Neural progenitor cell (in vitro differentiated cells): ENCODE data around the gene TMEM242. TPM values are rescaled to one million over a fixed set of nuclear protein-coding genes. Genes with fewer than 3 reads are reported as not detected.

ENCODE experiments used
- DNase-seq: peaks from one replicate; pipeline ENCODE4 v3.0.0-alpha.2; 2016; ENCODE audit warnings: low spot score
- H2AFZ ChIP-seq: fragments of 200-600 bp; sonication (generic); replicated peaks from 2 replicates; pipeline ENCODE4 v1.6.1; 2016; ENCODE audit warnings: antibody characterized with exemption
- H3F3A ChIP-seq: fragments of 200-600 bp; sonication (generic); 2 replicates; pipeline ENCODE4 v1.6.1; 2016; ENCODE audit warnings: antibody characterized with exemption, low read depth
- H3K27ac ChIP-seq: fragments of 200-600 bp; sonication (generic); 2 replicates; pipeline ENCODE4 v1.5.1; 2016; ENCODE audit warnings: mild to moderate bottlenecking
- H3K27me3 ChIP-seq: fragments of 200-600 bp; sonication (generic); 2 replicates; pipeline ENCODE4 v1.6.1; 2016; ENCODE audit warnings: mild to moderate bottlenecking, moderate library complexity
- H3K36me3 ChIP-seq: fragments of 200-600 bp; sonication (generic); 2 replicates; pipeline ENCODE4 v1.5.1; 2016
- H3K4me1 ChIP-seq: fragments of 200-600 bp; sonication (generic); 2 replicates; pipeline ENCODE4 v1.6.1; 2016; ENCODE audit warnings: mixed run types
- H3K4me2 ChIP-seq: fragments of 200-600 bp; sonication (generic); 2 replicates; pipeline ENCODE4 v1.6.1; 2016
- H3K4me3 ChIP-seq: fragments of 200-600 bp; sonication (generic); 2 replicates; pipeline ENCODE4 v1.5.1; 2016
- H3K79me2 ChIP-seq: fragments of 200-600 bp; sonication (generic); 2 replicates; pipeline ENCODE4 v1.6.1; 2016; ENCODE audit warnings: low read depth
- H3K9ac ChIP-seq: fragments of 200-600 bp; sonication (generic); 2 replicates; pipeline ENCODE4 v1.6.1; 2016
- H3K9me3 ChIP-seq: fragments of 200-600 bp; sonication (generic); 2 replicates; pipeline ENCODE4 v1.5.1; 2016; ENCODE audit warnings: low read depth
- H4K20me1 ChIP-seq: fragments of 200-600 bp; sonication (generic); 2 replicates; pipeline ENCODE4 v1.6.1; 2016; ENCODE audit warnings: low read depth
- H3K27ac Mint-ChIP-seq: 3 replicates; pipeline ENCODE4 v1.8.0; 2021; ENCODE audit warnings: mixed read lengths
- H3K27me3 Mint-ChIP-seq: 2 replicates; pipeline ENCODE4 v1.8.0; 2022; ENCODE audit warnings: low read depth, mild to moderate bottlenecking, inconsistent platforms, moderate library complexity, mixed read lengths; ENCODE audit not compliant: insufficient read depth
- H3K36me3 Mint-ChIP-seq: 3 replicates; pipeline ENCODE4 v1.8.0; 2021; ENCODE audit warnings: mixed read lengths
- H3K4me1 Mint-ChIP-seq: 3 replicates; pipeline ENCODE4 v1.8.0; 2021; ENCODE audit warnings: mixed read lengths
- H3K4me3 Mint-ChIP-seq: 3 replicates; pipeline ENCODE4 v1.8.0; 2021; ENCODE audit warnings: mild to moderate bottlenecking, moderate library complexity, mixed read lengths
- H3K9me3 Mint-ChIP-seq: 3 replicates; pipeline ENCODE4 v1.8.0; 2020; ENCODE audit warnings: mixed read lengths
- EZH2 ChIP-seq: fragments of 200-600 bp; sonication (generic); IDR thresholded peaks from 2 replicates; pipeline ENCODE4 v1.6.1; 2017; ENCODE audit warnings: antibody characterized with exemption, mild to moderate bottlenecking, moderate library complexity
- EZH2phosphoT487 ChIP-seq: fragments of 200-600 bp; sonication (generic); IDR thresholded peaks from 2 replicates; pipeline ENCODE4 v1.6.1; 2017; ENCODE audit warnings: antibody characterized with exemption
- total RNA-seq: library from RNA; depleted of rRNA; stranded (reverse); fragments of >200 nt; gene quantifications from 2 replicates; pipeline ENCODE4 v1.2.3, GENCODE V29; 2015; ENCODE audit warnings: low replicate concordance
- TF ChIP-seq, protein P1 (sequence below): fragments of 200-600 bp; sonication (generic); IDR thresholded peaks from 2 replicates; pipeline ENCODE4 v1.5.1; 2017; ENCODE audit warnings: antibody characterized with exemption, mild to moderate bottlenecking

TMEM242 gene
- total RNA-seq, 1 donor from 2014 or later: 9.9 TPM

DNA sequence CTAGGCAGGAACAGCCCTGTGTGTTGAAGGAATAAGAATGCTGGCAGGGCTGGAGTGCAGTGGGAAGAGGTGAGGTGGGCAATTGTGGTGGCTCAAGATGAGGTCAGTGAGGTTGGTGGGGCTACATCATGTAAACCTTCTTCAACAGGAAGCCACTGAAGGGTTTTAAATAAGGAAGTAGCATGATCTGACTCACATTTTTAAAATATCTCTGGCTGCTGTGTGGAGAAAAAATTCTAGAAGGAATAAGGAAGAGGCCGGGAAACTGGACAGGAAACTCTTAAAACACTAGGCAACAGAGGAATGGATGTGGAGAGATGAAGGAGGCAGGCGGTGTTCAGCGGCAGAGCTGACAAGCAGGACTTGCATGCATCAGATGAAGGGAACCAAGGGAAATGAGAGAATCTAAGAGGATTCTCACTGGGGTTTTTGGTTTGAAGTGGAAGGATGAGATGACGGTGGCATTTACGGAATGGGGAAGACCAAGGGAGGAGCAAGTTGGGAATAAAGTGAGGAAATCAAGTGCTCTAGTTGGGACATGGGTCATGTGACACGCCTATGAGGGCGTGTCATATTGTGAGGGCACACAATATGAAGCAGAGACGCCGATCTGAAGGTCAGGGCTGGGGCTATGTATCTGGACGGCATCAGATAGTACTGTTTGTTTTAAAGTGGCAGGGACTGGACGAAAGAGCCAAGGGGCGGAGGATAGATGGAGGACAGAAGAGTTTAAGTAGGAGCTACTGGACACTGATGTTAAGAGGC lies 18.2 kb downstream of the TMEM242 start:
- H3K9me3 ChIP-seq: no peaks in the 10 kb centered on the region
- TF ChIP-seq EZH2phosphoT487: no peak
- TF ChIP-seq, protein P1, sequence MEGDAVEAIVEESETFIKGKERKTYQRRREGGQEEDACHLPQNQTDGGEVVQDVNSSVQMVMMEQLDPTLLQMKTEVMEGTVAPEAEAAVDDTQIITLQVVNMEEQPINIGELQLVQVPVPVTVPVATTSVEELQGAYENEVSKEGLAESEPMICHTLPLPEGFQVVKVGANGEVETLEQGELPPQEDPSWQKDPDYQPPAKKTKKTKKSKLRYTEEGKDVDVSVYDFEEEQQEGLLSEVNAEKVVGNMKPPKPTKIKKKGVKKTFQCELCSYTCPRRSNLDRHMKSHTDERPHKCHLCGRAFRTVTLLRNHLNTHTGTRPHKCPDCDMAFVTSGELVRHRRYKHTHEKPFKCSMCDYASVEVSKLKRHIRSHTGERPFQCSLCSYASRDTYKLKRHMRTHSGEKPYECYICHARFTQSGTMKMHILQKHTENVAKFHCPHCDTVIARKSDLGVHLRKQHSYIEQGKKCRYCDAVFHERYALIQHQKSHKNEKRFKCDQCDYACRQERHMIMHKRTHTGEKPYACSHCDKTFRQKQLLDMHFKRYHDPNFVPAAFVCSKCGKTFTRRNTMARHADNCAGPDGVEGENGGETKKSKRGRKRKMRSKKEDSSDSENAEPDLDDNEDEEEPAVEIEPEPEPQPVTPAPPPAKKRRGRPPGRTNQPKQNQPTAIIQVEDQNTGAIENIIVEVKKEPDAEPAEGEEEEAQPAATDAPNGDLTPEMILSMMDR: no peak
- no peak for TF ChIP-seq EZH2
- Mint-ChIP-seq H3K4me3 (no peak overlapping the region), H3K9me3 (no peaks in the 10 kb centered on the region), H3K36me3 (no peaks in the 10 kb centered on the region), H3K4me1 (peaks cover 5% of the 10 kb centered on the region), H3K27me3 (no peaks in the 10 kb centered on the region), H3K27ac (no peak overlapping the region)
- no peak overlapping the region for H3K9ac ChIP-seq
- no peaks in the 10 kb centered on the region for H3K36me3 ChIP-seq
- H3K4me2 ChIP-seq: no peak overlapping the region
- no peaks in the 10 kb centered on the region for H3K27me3 ChIP-seq
- H3K4me1 ChIP-seq: no peaks in the 10 kb centered on the region
- peaks cover 28% of the 10 kb centered on the region for H4K20me1 ChIP-seq
- no peak overlapping the region for H3K4me3 ChIP-seq
- no peaks in the 10 kb centered on the region for H3F3A ChIP-seq
- no peak for DNase-seq
- no peak overlapping the region for H3K27ac ChIP-seq
- H2AFZ ChIP-seq: no peak overlapping the region
- H3K79me2 ChIP-seq: no peaks in the 10 kb centered on the region

DNA sequence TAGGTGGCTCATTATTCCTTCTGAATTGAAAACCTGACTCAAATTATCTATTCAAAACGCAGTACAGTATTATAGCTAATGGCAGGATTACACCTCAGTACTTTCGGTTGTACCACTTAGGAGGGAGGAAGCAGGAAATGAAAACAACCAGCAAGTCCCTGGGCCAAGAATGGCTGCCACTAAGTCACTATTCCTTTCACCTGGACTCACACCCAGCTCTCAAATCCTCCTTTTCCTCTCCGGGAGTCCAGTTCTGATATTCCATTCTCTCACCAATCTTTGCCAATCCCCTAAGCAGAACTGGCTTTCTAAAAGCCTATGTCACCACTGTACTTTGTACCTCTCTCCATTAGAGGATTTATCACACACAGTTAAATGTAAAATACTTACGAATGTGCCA lies 20.6 kb downstream of the TMEM242 start:
- peaks cover 2% of the 10 kb centered on the region for H3K36me3 Mint-ChIP-seq
- no peak for TF ChIP-seq EZH2phosphoT487
- TF ChIP-seq EZH2: no peak
- TF ChIP-seq, protein P1: no peak
- H3K9me3 Mint-ChIP-seq: no peaks in the 10 kb centered on the region
- H3K27ac ChIP-seq: no peak overlapping the region
- no peak overlapping the region for H3K9ac ChIP-seq
- H2AFZ ChIP-seq: no peak overlapping the region
- no peak for DNase-seq
- H3F3A ChIP-seq: no peaks in the 10 kb centered on the region
- H3K79me2 ChIP-seq: no peaks in the 10 kb centered on the region
- H4K20me1 ChIP-seq: peaks cover 18% of the 10 kb centered on the region
- no peaks in the 10 kb centered on the region for H3K27me3 ChIP-seq
- no peaks in the 10 kb centered on the region for H3K9me3 ChIP-seq
- no peak overlapping the region for H3K27ac Mint-ChIP-seq
- no peaks in the 10 kb centered on the region for H3K36me3 ChIP-seq
- H3K27me3 Mint-ChIP-seq: no peaks in the 10 kb centered on the region
- H3K4me1 Mint-ChIP-seq: no peaks in the 10 kb centered on the region
- H3K4me1 ChIP-seq: no peaks in the 10 kb centered on the region
- no peak overlapping the region for H3K4me3 Mint-ChIP-seq
- H3K4me3 ChIP-seq: no peak overlapping the region
- H3K4me2 ChIP-seq: no peak overlapping the region

DNA sequence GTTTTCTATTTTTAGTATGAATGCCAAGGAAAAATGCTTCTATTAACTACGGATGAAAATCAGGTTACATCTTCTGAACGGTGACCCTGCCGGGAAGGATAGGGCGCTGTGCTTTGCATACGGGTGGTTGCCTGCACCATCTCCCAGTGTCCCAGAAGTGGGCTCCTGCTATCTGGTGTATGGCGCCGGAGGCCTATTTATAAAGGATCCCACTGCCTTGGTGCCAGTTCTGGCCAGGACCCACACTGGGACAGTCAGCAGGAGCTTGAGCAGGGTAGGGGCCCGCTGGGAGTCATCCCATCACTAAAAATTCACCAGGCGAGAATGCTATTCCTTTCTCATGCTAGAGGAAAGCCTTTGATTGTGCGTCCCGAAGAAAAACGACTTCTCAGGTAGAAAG lies 22.9 kb downstream of the TMEM242 start:
- Mint-ChIP-seq H3K9me3 (no peaks in the 10 kb centered on the region), H3K27ac (no peak overlapping the region), H3K4me3 (no peak overlapping the region), H3K36me3 (peaks cover 2% of the 10 kb centered on the region), H3K4me1 (no peaks in the 10 kb centered on the region), H3K27me3 (no peaks in the 10 kb centered on the region)
- H3K9me3 ChIP-seq: no peaks in the 10 kb centered on the region
- TF ChIP-seq EZH2phosphoT487: no peak
- no peak for TF ChIP-seq EZH2
- TF ChIP-seq, protein P1: no peak
- H3K4me2 ChIP-seq: no peak overlapping the region
- H3K4me1 ChIP-seq: no peaks in the 10 kb centered on the region
- no peak overlapping the region for H3K9ac ChIP-seq
- no peaks in the 10 kb centered on the region for H3K27me3 ChIP-seq
- no peak for DNase-seq
- H4K20me1 ChIP-seq: peaks cover 12% of the 10 kb centered on the region
- H2AFZ ChIP-seq: no peak overlapping the region
- H3K27ac ChIP-seq: no peak overlapping the region
- no peaks in the 10 kb centered on the region for H3K36me3 ChIP-seq
- H3F3A ChIP-seq: no peaks in the 10 kb centered on the region
- no peak overlapping the region for H3K4me3 ChIP-seq
- no peaks in the 10 kb centered on the region for H3K79me2 ChIP-seq
